Suprapubic skin (tissue), 4 donors: Measurements from ENCODE around the gene GDAP1L1. TPM values are rescaled to one million over a fixed set of nuclear protein-coding genes. Genes with fewer than 3 reads are reported as not detected.

Source experiments
- DNase-seq, 2 donors: peaks; one replicate each; pipeline ENCODE4 v3.0.0-alpha.2; 2019; ENCODE audit warnings: low spot score in 2 of 2
- H3K27ac ChIP-seq: fragments of 200-600 bp; sonication (generic); one replicate; pipeline ENCODE4 v1.5.1; 2019
- H3K27me3 ChIP-seq: fragments of 200-600 bp; sonication (generic); one replicate; pipeline ENCODE4 v1.5.1; 2019
- H3K36me3 ChIP-seq: fragments of 200-600 bp; sonication (generic); one replicate; pipeline ENCODE4 v1.5.1; 2019
- H3K4me1 ChIP-seq: fragments of 200-600 bp; sonication (generic); one replicate; pipeline ENCODE4 v1.5.1; 2019
- H3K4me3 ChIP-seq: fragments of 200-600 bp; sonication (generic); one replicate; pipeline ENCODE4 v1.5.1; 2019; ENCODE audit warnings: mild to moderate bottlenecking
- H3K9me3 ChIP-seq: fragments of 200-600 bp; sonication (generic); one replicate; pipeline ENCODE4 v1.5.1; 2019
- CTCF ChIP-seq, 2 donors: fragments of 200-600 bp in 1 of 2; fragments of 450-650 bp in 1 of 2; sonication (generic) in 1 of 2; IDR thresholded peaks; one replicate each; pipeline ENCODE4 v1.5.1; 2016 to 2019; ENCODE audit warnings: antibody characterized with exemption in 2 of 2, mild to moderate bottlenecking in 1 of 2, moderate library complexity in 1 of 2
- EP300 ChIP-seq: sonication (generic); formaldehyde crosslinking; IDR thresholded peaks from one replicate; pipeline ENCODE4 v1.6.1; 2017; ENCODE audit warnings: antibody characterized with exemption
- POLR2A ChIP-seq, 2 donors: fragments of 450-650 bp; IDR thresholded peaks; one replicate each; pipeline ENCODE4 v1.6.1; 2017; ENCODE audit warnings: antibody characterized with exemption in 2 of 2, mild to moderate bottlenecking in 2 of 2, moderate library complexity in 2 of 2
- POLR2AphosphoS5 ChIP-seq, 3 donors: sonication (generic); formaldehyde crosslinking; IDR thresholded peaks; one replicate each; pipeline ENCODE4 v1.6.1; 2017; ENCODE audit warnings: antibody characterized with exemption in 3 of 3
- WGBS: methylation state at CpG from one replicate; pipeline ENCODE4 v1.1.5; 2018; 5-methylcytosine and 5-hydroxymethylcytosine counted together
- total RNA-seq, 4 donors: library from RNA; depleted of rRNA; stranded (reverse); fragments of >200 nt; gene quantifications; one replicate each; pipeline ENCODE4 v1.1.0, GENCODE V29; 2016

The GDAP1L1 gene
- total RNA-seq, 4 donors from 2014 or later = not detected

- no peak for DNase-seq
- H3K27ac ChIP-seq = no peak overlapping the region
- H3K36me3 ChIP-seq = no peaks in the 10 kb centered on the region
- WGBS = 68% methylated on average over 6 of the region's 6 CpGs
- H3K9me3 ChIP-seq = no peaks in the 10 kb centered on the region
- H3K4me3 ChIP-seq = no peak overlapping the region
- H3K4me1 ChIP-seq = peaks cover 3% of the 10 kb centered on the region
- no peaks in the 10 kb centered on the region for H3K27me3 ChIP-seq
- TF ChIP-seq POLR2AphosphoS5 (IDR thresholded peaks at IDR 0.05) (no peak), CTCF (IDR thresholded peaks at IDR 0.05) (no peak), EP300 (no peak), POLR2A (IDR thresholded peaks at IDR 0.05) (no peak)
Measured at GRCh38 chr20:44219791-44220190, 27.3 kb upstream of the GDAP1L1 start.

- WGBS = 89% methylated on average over 3 of the region's 3 CpGs
- no peaks in the 10 kb centered on the region for H3K36me3 ChIP-seq
- TF ChIP-seq CTCF (IDR thresholded peaks at IDR 0.05) = no peak
- no peak for TF ChIP-seq POLR2AphosphoS5 (IDR thresholded peaks at IDR 0.05)
- no peak for TF ChIP-seq POLR2A (IDR thresholded peaks at IDR 0.05)
- TF ChIP-seq EP300 = no peak
- no peak overlapping the region for H3K4me3 ChIP-seq
- no peaks in the 10 kb centered on the region for H3K27me3 ChIP-seq
- H3K27ac ChIP-seq = no peak overlapping the region
- DNase-seq = no peak
- H3K9me3 ChIP-seq = no peaks in the 10 kb centered on the region
- no peaks in the 10 kb centered on the region for H3K4me1 ChIP-seq
Measured at GRCh38 chr20:44221368-44221954, 25.6 kb upstream of the GDAP1L1 start.

- DNase-seq = no peak
- Histone ChIP-seq H3K4me3 (no peak overlapping the region), H3K36me3 (no peaks in the 10 kb centered on the region), H3K4me1 (no peaks in the 10 kb centered on the region), H3K27ac (no peak overlapping the region), H3K9me3 (no peaks in the 10 kb centered on the region), H3K27me3 (no peaks in the 10 kb centered on the region)
- TF ChIP-seq POLR2A (IDR thresholded peaks at IDR 0.05) = no peak
- no peak for TF ChIP-seq EP300
- TF ChIP-seq POLR2AphosphoS5 (IDR thresholded peaks at IDR 0.05) = no peak
- TF ChIP-seq CTCF (IDR thresholded peaks at IDR 0.05) = no peak
- 97% methylated on average over 2 of the region's 5 CpGs for WGBS
Measured at GRCh38 chr20:44222027-44222426, 25.1 kb upstream of the GDAP1L1 start.

DNA sequence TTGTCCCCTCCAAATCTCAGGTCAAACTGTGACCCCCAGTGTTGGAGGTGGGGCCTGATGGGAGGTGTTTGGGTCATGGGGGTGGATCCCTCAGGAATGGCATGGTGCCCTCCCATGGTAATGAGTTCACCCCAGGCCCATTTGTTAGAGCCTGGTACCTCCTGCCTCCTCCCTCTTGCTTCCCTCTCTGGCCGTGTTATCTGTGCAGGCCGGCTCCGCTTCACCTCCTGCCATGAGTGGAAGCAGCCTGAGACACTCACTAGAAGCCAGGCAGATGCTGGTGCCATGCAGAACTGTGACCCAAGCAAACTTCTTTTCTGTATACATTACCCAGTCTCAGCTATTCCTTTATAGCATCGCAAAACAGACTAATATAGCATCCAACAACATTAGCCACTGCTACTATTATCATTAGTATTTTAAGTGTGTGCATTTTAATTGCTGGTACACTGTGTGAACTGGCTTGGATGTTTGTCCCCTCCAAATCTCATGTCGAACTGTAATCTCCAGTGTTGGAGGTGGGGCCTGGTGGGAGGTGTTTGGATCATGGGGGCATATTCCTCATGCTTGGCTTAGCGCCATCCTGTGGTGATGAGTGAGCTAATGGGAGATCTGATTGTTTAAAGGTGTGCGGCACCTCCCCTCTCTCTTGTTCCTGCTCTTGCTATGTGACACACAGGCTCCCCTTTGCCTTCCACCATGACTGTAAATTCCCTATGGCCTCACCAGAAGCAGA, 24.3 kb upstream of the GDAP1L1 start:
- TF ChIP-seq EP300 (no peak), POLR2AphosphoS5 (IDR thresholded peaks at IDR 0.05) (no peak), CTCF (IDR thresholded peaks at IDR 0.05) (no peak), POLR2A (IDR thresholded peaks at IDR 0.05) (no peak)
- Histone ChIP-seq H3K9me3 (no peaks in the 10 kb centered on the region), H3K4me3 (no peak overlapping the region), H3K36me3 (no peaks in the 10 kb centered on the region), H3K4me1 (no peaks in the 10 kb centered on the region), H3K27ac (no peak overlapping the region), H3K27me3 (no peaks in the 10 kb centered on the region)
- DNase-seq = no peak
- 62% methylated on average over 7 of the region's 7 CpGs for WGBS

GRCh38 chr20:44223721-44224120, 23.4 kb upstream of the GDAP1L1 start:
- TF ChIP-seq POLR2A (IDR thresholded peaks at IDR 0.05) = no peak
- no peak for TF ChIP-seq POLR2AphosphoS5 (IDR thresholded peaks at IDR 0.05)
- TF ChIP-seq EP300 = no peak
- TF ChIP-seq CTCF (IDR thresholded peaks at IDR 0.05) = no peak
- 75% methylated on average over 5 of the region's 5 CpGs for WGBS
- no peak for DNase-seq
- no peaks in the 10 kb centered on the region for H3K27me3 ChIP-seq
- no peaks in the 10 kb centered on the region for H3K9me3 ChIP-seq
- H3K4me1 ChIP-seq = no peaks in the 10 kb centered on the region
- H3K36me3 ChIP-seq = no peaks in the 10 kb centered on the region
- H3K27ac ChIP-seq = no peak overlapping the region
- H3K4me3 ChIP-seq = no peak overlapping the region
